ENCODE data around the gene AOPEP.
"Not testable (repeated sequence)": the region's sequence is repeated elsewhere in the genome, so short reads cannot be mapped to it uniquely, and the experiment has no call there.

Gene AOPEP

DNA sequence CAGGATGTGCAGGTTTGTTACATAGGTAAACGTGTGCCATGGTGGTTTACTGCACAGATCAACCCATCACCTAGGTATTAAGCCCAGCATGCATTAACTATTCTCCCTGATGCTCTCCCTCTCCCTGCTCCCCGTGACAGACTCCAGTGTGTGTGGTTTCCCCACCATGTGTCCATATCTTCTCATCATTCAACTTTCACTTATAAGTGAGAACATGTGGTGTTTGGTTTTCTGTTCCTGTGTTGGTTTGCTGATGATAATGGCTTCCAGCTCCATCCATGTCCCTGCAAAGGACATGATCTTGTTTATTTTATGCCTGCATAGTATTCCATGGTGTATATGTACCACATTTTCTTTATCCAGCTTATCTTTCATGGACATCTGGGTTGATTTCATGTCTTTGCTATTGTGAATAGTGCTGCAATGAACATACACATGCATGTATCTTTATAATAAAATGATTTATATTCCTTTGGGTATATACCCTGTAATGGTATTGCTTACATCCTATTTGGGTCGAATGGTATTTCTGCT is 103.6 kb downstream of the AOPEP start:
- not testable (repeated sequence) for H3K36me3 ChIP-seq (ENCODE audit: control insufficient read depth in 1 of 2, insufficient read depth in 2 of 2, low read length in 2 of 2); H3K9me3 ChIP-seq (ENCODE audit: control insufficient read depth in 1 of 2, low read length in 2 of 2)

DNA sequence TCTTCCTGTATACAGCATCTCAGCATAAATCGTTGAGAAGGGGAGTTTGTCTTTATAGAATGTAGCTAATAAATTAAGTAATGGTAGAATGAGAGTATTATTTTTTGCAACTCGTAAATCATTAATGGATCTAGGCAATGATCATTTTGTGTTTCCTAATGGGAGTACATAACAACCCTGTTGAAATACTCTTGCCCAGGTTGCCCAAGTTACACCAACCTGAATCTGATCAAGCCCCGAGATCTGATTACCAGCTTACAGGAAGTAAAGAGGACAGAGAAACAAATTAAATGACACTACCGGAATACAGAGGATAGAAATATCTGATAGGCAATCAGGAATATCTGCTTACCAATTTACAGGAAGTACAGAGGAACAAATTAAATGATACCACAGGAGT is 107.3 kb downstream of the AOPEP start:
- H3K4me1 ChIP-seq (ENCODE audit: control insufficient read depth in 1 of 2, insufficient read depth in 2 of 2, low read length in 2 of 2): no peaks in the 10 kb centered on the region
- H3K27me3 ChIP-seq (ENCODE audit: control insufficient read depth in 1 of 2, insufficient read depth in 2 of 2, low read length in 2 of 2): no peaks in the 10 kb centered on the region
- no peaks in the 10 kb centered on the region for H3K36me3 ChIP-seq (ENCODE audit: control insufficient read depth in 1 of 2, insufficient read depth in 2 of 2, low read length in 2 of 2)
- no peak overlapping the region for H3K27ac ChIP-seq (ENCODE audit: low read depth, low read length)
- no peak overlapping the region for H3K9ac ChIP-seq (ENCODE audit: low read depth in 1 of 2, low read length in 2 of 2)
- no peak overlapping the region for H3K4me3 ChIP-seq (ENCODE audit: low read depth in 1 of 2, low read length in 2 of 2)
- H3K9me3 ChIP-seq (ENCODE audit: control insufficient read depth in 1 of 2, low read length in 2 of 2): peaks cover 0 to 2% of the 10 kb centered on the region in 2 donors

More for the DNA sequence above, 103.6 kb downstream of the AOPEP start:
- H3K9ac ChIP-seq (ENCODE audit: low read depth in 1 of 2, low read length in 2 of 2); H3K27me3 ChIP-seq (ENCODE audit: control insufficient read depth in 1 of 2, insufficient read depth in 2 of 2, low read length in 2 of 2); H3K27ac ChIP-seq (ENCODE audit: low read depth, low read length); H3K4me1 ChIP-seq (ENCODE audit: control insufficient read depth in 1 of 2, insufficient read depth in 2 of 2, low read length in 2 of 2); H3K4me3 ChIP-seq (ENCODE audit: low read depth in 1 of 2, low read length in 2 of 2): not testable (repeated sequence)

- no peaks in the 10 kb centered on the region for H3K4me1 ChIP-seq (ENCODE audit: control insufficient read depth in 1 of 2, insufficient read depth in 2 of 2, low read length in 2 of 2)
- H3K27me3 ChIP-seq (ENCODE audit: control insufficient read depth in 1 of 2, insufficient read depth in 2 of 2, low read length in 2 of 2): no peaks in the 10 kb centered on the region
These were observed 110.9 kb downstream of the AOPEP start for GRCh38 chr9:94837404-94837803.

DNA sequence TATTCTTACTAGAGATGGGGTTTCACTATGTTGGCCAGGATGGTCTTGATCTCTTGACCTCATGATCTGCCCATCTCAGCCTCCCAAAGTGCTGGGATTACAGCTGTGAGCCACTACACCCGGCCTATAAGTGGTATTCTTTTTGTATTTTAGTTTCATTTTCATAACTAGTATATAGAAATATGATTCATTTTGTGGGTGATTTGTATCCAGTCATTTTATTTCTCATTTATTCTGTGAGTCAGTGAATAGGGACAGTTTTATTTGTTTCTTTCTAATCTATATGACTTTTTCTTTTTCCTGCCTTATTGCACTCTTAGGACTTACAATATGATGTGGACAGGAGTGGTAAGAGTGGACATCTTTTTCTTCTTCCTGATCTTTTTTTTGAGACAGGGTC is 112.9 kb downstream of the AOPEP start:
- no peak overlapping the region for H3K4me3 ChIP-seq (ENCODE audit: low read depth in 1 of 2, low read length in 2 of 2)

More at GRCh38 chr9:94837404-94837803, 110.9 kb downstream of the AOPEP start:
- Histone ChIP-seq H3K27ac (ENCODE audit: low read depth, low read length) (no peak overlapping the region), H3K4me3 (ENCODE audit: low read depth in 1 of 2, low read length in 2 of 2) (no peak overlapping the region), H3K9ac (ENCODE audit: low read depth in 1 of 2, low read length in 2 of 2) (no peak overlapping the region), H3K9me3 (ENCODE audit: control insufficient read depth in 1 of 2, low read length in 2 of 2) (peaks cover 0 to 2% of the 10 kb centered on the region in 2 donors), H3K36me3 (ENCODE audit: control insufficient read depth in 1 of 2, insufficient read depth in 2 of 2, low read length in 2 of 2) (no peaks in the 10 kb centered on the region)

DNA sequence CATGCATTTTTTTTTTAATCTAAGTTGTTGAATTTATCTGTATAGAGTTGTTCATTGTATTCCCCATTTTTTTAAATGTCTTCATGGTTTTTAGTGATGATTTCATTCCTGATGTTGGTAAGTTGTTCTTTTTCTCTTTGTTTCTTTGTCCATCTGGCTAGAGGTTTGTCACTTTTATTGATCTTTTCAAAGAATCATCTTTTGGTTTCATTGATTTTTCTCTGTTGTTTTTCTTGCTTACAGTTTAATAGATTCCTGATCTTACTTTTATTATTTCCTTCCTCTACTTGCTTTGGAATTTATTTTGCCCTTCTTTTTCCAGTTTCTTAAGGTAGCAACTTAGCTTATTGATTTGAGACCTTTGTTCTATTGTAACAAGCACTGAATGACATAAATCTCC is 114.2 kb downstream of the AOPEP start:
- Histone ChIP-seq H3K27ac (ENCODE audit: low read depth, low read length) (no peak overlapping the region), H3K9ac (ENCODE audit: low read depth in 1 of 2, low read length in 2 of 2) (no peak overlapping the region), H3K36me3 (ENCODE audit: control insufficient read depth in 1 of 2, insufficient read depth in 2 of 2, low read length in 2 of 2) (no peaks in the 10 kb centered on the region), H3K27me3 (ENCODE audit: control insufficient read depth in 1 of 2, insufficient read depth in 2 of 2, low read length in 2 of 2) (no peaks in the 10 kb centered on the region), H3K9me3 (ENCODE audit: control insufficient read depth in 1 of 2, low read length in 2 of 2) (peaks cover 0 to 2% of the 10 kb centered on the region in 2 donors), H3K4me1 (ENCODE audit: control insufficient read depth in 1 of 2, insufficient read depth in 2 of 2, low read length in 2 of 2) (no peaks in the 10 kb centered on the region), H3K4me3 (ENCODE audit: low read depth in 1 of 2, low read length in 2 of 2) (no peak overlapping the region)

More for the DNA sequence above, 112.9 kb downstream of the AOPEP start:
- Histone ChIP-seq H3K27ac (ENCODE audit: low read depth, low read length) (no peak overlapping the region), H3K9ac (ENCODE audit: low read depth in 1 of 2, low read length in 2 of 2) (no peak overlapping the region), H3K27me3 (ENCODE audit: control insufficient read depth in 1 of 2, insufficient read depth in 2 of 2, low read length in 2 of 2) (no peaks in the 10 kb centered on the region), H3K36me3 (ENCODE audit: control insufficient read depth in 1 of 2, insufficient read depth in 2 of 2, low read length in 2 of 2) (no peaks in the 10 kb centered on the region), H3K4me1 (ENCODE audit: control insufficient read depth in 1 of 2, insufficient read depth in 2 of 2, low read length in 2 of 2) (no peaks in the 10 kb centered on the region), H3K9me3 (ENCODE audit: control insufficient read depth in 1 of 2, low read length in 2 of 2) (peaks cover 0 to 2% of the 10 kb centered on the region in 2 donors)

GRCh38 chr9:94843134-94843533 is 116.6 kb downstream of the AOPEP start:
- H3K4me3 ChIP-seq (ENCODE audit: low read depth in 1 of 2, low read length in 2 of 2): no peak overlapping the region
- peaks cover 0 to 5% of the 10 kb centered on the region in 2 donors for H3K4me1 ChIP-seq (ENCODE audit: control insufficient read depth in 1 of 2, insufficient read depth in 2 of 2, low read length in 2 of 2)
- H3K9ac ChIP-seq (ENCODE audit: low read depth in 1 of 2, low read length in 2 of 2): no peak overlapping the region
- H3K36me3 ChIP-seq (ENCODE audit: control insufficient read depth in 1 of 2, insufficient read depth in 2 of 2, low read length in 2 of 2): no peaks in the 10 kb centered on the region
- no peak overlapping the region for H3K27ac ChIP-seq (ENCODE audit: low read depth, low read length)
- no peaks in the 10 kb centered on the region for H3K9me3 ChIP-seq (ENCODE audit: control insufficient read depth in 1 of 2, low read length in 2 of 2)
- no peaks in the 10 kb centered on the region for H3K27me3 ChIP-seq (ENCODE audit: control insufficient read depth in 1 of 2, insufficient read depth in 2 of 2, low read length in 2 of 2)

- H3K4me3 ChIP-seq (ENCODE audit: low read depth in 1 of 2, low read length in 2 of 2): no peak overlapping the region
- peaks cover 0 to 5% of the 10 kb centered on the region in 2 donors for H3K4me1 ChIP-seq (ENCODE audit: control insufficient read depth in 1 of 2, insufficient read depth in 2 of 2, low read length in 2 of 2)
- no peaks in the 10 kb centered on the region for H3K36me3 ChIP-seq (ENCODE audit: control insufficient read depth in 1 of 2, insufficient read depth in 2 of 2, low read length in 2 of 2)
- no peak overlapping the region for H3K9ac ChIP-seq (ENCODE audit: low read depth in 1 of 2, low read length in 2 of 2)
- no peak overlapping the region for H3K27ac ChIP-seq (ENCODE audit: low read depth, low read length)
- H3K27me3 ChIP-seq (ENCODE audit: control insufficient read depth in 1 of 2, insufficient read depth in 2 of 2, low read length in 2 of 2): no peaks in the 10 kb centered on the region
- H3K9me3 ChIP-seq (ENCODE audit: control insufficient read depth in 1 of 2, low read length in 2 of 2): no peaks in the 10 kb centered on the region
These were observed 120.2 kb downstream of the AOPEP start for GRCh38 chr9:94846739-94847138.

DNA sequence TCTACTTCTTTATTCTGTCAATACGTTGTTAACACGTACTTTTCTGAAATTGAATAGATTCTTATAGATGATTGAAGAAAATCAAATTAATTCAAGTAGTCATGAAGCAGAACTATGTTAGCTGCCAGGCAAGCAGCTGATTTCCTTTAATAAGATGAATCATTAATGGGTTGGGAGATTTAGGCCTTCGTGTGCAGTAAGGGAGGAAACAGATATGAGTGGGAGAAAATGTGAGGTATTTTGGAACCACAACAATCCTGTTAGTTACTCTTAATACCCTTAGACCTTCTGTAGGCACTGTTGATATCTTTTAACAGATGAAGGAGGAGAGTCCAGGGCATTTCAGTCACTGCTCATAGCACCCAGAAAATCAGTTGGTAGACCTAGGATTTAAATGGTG is 121.0 kb downstream of the AOPEP start:
- H3K27ac ChIP-seq (ENCODE audit: low read depth, low read length): peak overlapping the region; percentile 40
- no peaks in the 10 kb centered on the region for H3K9me3 ChIP-seq (ENCODE audit: control insufficient read depth in 1 of 2, low read length in 2 of 2)
- H3K4me3 ChIP-seq (ENCODE audit: low read depth in 1 of 2, low read length in 2 of 2): no peak overlapping the region
- H3K27me3 ChIP-seq (ENCODE audit: control insufficient read depth in 1 of 2, insufficient read depth in 2 of 2, low read length in 2 of 2): no peaks in the 10 kb centered on the region
- H3K9ac ChIP-seq (ENCODE audit: low read depth in 1 of 2, low read length in 2 of 2): no peak overlapping the region
- peaks cover 0 to 5% of the 10 kb centered on the region in 2 donors for H3K4me1 ChIP-seq (ENCODE audit: control insufficient read depth in 1 of 2, insufficient read depth in 2 of 2, low read length in 2 of 2)
- no peaks in the 10 kb centered on the region for H3K36me3 ChIP-seq (ENCODE audit: control insufficient read depth in 1 of 2, insufficient read depth in 2 of 2, low read length in 2 of 2)

DNA sequence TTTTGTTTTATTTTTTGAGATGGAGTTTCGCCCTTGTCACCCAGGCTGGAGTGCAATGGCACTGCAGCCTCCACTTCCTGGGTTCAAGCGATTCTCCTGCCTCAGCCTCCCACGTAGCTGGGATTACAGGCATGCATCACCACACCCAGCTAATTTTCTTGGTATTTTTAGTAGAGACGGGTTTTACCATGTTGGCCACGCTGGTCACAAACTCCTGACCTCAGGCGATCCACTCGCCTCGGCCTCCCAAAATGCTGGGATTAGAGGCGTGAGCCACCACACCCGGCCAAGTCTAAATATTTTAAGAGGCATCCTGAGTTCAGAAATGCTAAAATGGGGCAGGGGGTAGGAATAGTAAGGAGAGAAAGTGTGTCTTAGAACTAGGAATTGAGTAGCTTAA is 122.3 kb downstream of the AOPEP start:
- H3K36me3 ChIP-seq (ENCODE audit: control insufficient read depth in 1 of 2, insufficient read depth in 2 of 2, low read length in 2 of 2); H3K27ac ChIP-seq (ENCODE audit: low read depth, low read length); H3K4me1 ChIP-seq (ENCODE audit: control insufficient read depth in 1 of 2, insufficient read depth in 2 of 2, low read length in 2 of 2): not testable (repeated sequence)

DNA sequence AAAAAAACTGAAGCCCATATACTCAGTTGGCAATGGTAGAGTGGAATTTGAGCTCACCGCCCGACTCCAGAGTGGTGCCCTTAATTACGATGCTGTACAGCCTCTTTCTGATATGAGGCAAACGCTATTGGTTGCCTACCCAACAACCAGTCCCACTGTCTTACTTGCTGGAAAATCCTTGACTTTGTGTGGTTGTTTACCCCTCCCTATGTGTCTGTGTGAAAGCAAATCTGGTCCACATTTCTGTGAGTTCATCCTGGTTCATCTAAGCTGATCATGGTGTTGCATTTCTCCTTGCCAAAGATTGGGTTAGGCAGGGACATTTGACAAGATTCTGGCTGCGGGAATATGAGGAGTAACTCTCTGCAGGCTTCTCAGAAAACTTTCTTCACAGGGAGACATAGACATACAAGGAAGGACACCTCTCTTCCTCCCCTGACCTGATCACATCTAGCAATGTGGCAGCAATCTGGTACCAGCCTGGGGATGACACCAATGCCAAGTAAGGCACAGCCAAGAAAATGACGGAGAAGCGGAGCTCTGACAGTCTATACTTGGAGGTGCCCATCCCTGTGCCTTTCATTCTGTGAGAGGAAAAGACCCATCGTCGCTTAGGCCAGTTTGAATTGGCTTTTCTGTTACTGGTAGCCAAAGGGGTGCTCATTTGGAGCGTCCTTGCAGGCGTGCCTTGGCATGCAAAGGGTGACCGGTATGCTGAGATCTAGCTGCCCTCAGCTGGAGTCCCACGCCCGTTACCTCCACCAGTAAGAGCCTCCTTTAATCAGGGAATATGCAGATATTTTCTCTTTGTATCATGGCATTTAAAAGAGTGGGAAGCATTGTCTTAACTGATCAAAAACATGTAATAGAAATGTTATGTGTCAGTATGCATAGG is 124.3 kb downstream of the AOPEP start:
- H3K9me3 ChIP-seq (ENCODE audit: control insufficient read depth in 1 of 2, low read length in 2 of 2): no peaks in the 10 kb centered on the region
- no peaks in the 10 kb centered on the region for H3K27me3 ChIP-seq (ENCODE audit: control insufficient read depth in 1 of 2, insufficient read depth in 2 of 2, low read length in 2 of 2)
- no peak overlapping the region for H3K4me3 ChIP-seq (ENCODE audit: low read depth in 1 of 2, low read length in 2 of 2)
- no peaks in the 10 kb centered on the region for H3K36me3 ChIP-seq (ENCODE audit: control insufficient read depth in 1 of 2, insufficient read depth in 2 of 2, low read length in 2 of 2)
- no peak overlapping the region for H3K9ac ChIP-seq (ENCODE audit: low read depth in 1 of 2, low read length in 2 of 2)
- H3K27ac ChIP-seq (ENCODE audit: low read depth, low read length): no peak overlapping the region
- peaks cover 0 to 12% of the 10 kb centered on the region in 2 donors for H3K4me1 ChIP-seq (ENCODE audit: control insufficient read depth in 1 of 2, insufficient read depth in 2 of 2, low read length in 2 of 2)

More for the DNA sequence above, 122.3 kb downstream of the AOPEP start:
- H3K9me3 ChIP-seq (ENCODE audit: control insufficient read depth in 1 of 2, low read length in 2 of 2); H3K4me3 ChIP-seq (ENCODE audit: low read depth in 1 of 2, low read length in 2 of 2); H3K27me3 ChIP-seq (ENCODE audit: control insufficient read depth in 1 of 2, insufficient read depth in 2 of 2, low read length in 2 of 2); H3K9ac ChIP-seq (ENCODE audit: low read depth in 1 of 2, low read length in 2 of 2): not testable (repeated sequence)
